Large intestine (tissue), 3 donors: Measurements from ENCODE around the gene HIRA. TPM values are rescaled to one million over a fixed set of nuclear protein-coding genes. Genes with fewer than 3 reads are reported as not detected.

Source experiments
- DNase-seq, 2 donors: peaks; one replicate each; pipeline versions ENCODE4 v3.0.0 to v3.0.0-alpha.2; 2013
- H3K27ac ChIP-seq: one replicate; pipeline ENCODE4 v1.5.1; 2013; ENCODE audit warnings: low read length
- H3K27me3 ChIP-seq: 2 replicates; pipeline ENCODE4 v1.6.1; 2013; ENCODE audit warnings: low read length; ENCODE audit not compliant: control insufficient read depth, insufficient read depth
- H3K36me3 ChIP-seq: 2 replicates; pipeline ENCODE4 v1.6.1; 2013; ENCODE audit warnings: low read length; ENCODE audit not compliant: control insufficient read depth, insufficient read depth
- H3K4me1 ChIP-seq: one replicate; pipeline ENCODE4 v1.6.1; 2013; ENCODE audit warnings: low read length; ENCODE audit not compliant: control insufficient read depth, insufficient read depth
- H3K4me3 ChIP-seq: one replicate; pipeline ENCODE4 v1.5.1; 2013; ENCODE audit warnings: low read length
- H3K9me3 ChIP-seq: one replicate; pipeline ENCODE4 v1.6.1; 2013; ENCODE audit warnings: mild to moderate bottlenecking, low read depth, low read length, moderate library complexity; ENCODE audit not compliant: control insufficient read depth
- WGBS: methylation state at CpG from one replicate; pipeline ENCODE4 v1.1.5; 2013; ENCODE audit warnings: low lambda C conversion rate; ENCODE audit not compliant: insufficient coverage; 5-methylcytosine and 5-hydroxymethylcytosine counted together
- polyA plus RNA-seq: library from polyadenylated mRNA; unstranded; fragments of 120-200 nt; gene quantifications from one replicate; pipeline ENCODE4 v1.2.1, GENCODE V29; 2013

HIRA gene
- polyA plus RNA-seq, 1 donor = 29.6 TPM

DNA sequence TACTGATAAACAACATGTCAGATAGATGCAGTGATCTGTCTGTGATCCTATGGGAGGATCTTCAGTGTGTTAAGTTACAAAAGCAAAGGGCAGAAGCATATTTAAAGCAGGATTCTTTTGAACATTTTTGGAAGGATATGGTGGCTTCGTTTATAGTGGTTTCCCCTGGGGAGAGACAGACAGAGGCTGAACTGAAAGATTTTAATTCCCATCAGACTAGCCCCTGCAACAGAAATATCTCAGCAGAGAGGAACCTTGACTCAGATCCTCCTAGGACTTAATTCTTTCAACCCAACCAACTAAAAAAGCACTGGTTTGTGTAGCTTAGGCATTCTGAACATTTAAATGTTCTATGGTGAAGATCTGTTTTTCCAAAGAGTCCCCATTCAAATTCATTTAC lies 145.7 kb downstream of the HIRA start:
- no peak overlapping the region for H3K27ac ChIP-seq
- H3K4me3 ChIP-seq = no peak overlapping the region
- peaks cover 12% of the 10 kb centered on the region for H3K27me3 ChIP-seq
- H3K4me1 ChIP-seq = no peaks in the 10 kb centered on the region
- 80% methylated on average over 1 of the region's 1 CpG for WGBS
- H3K9me3 ChIP-seq = peaks cover 2% of the 10 kb centered on the region
- no peak for DNase-seq
- no peaks in the 10 kb centered on the region for H3K36me3 ChIP-seq

Other genes starting within 250 kb of the HIRA start
- gene CLTCL1, start 140.0 kb downstream of the HIRA start, polyA plus RNA-seq = 2.2 TPM
- 30.8 TPM for gene MRPL40, start 812 bp upstream of the HIRA start, polyA plus RNA-seq
- 34.3 TPM for gene C22orf39, start 16.0 kb upstream of the HIRA start, polyA plus RNA-seq
- 51.1 TPM for gene UFD1, start 47.5 kb upstream of the HIRA start, polyA plus RNA-seq
- gene CDC45, start 48.2 kb upstream of the HIRA start, polyA plus RNA-seq = 8.7 TPM
- 12.4 TPM for gene CLDN5, start 92.7 kb upstream of the HIRA start, polyA plus RNA-seq